Measurements from ENCODE around the gene CNDP2.

Gene CNDP2

DNA sequence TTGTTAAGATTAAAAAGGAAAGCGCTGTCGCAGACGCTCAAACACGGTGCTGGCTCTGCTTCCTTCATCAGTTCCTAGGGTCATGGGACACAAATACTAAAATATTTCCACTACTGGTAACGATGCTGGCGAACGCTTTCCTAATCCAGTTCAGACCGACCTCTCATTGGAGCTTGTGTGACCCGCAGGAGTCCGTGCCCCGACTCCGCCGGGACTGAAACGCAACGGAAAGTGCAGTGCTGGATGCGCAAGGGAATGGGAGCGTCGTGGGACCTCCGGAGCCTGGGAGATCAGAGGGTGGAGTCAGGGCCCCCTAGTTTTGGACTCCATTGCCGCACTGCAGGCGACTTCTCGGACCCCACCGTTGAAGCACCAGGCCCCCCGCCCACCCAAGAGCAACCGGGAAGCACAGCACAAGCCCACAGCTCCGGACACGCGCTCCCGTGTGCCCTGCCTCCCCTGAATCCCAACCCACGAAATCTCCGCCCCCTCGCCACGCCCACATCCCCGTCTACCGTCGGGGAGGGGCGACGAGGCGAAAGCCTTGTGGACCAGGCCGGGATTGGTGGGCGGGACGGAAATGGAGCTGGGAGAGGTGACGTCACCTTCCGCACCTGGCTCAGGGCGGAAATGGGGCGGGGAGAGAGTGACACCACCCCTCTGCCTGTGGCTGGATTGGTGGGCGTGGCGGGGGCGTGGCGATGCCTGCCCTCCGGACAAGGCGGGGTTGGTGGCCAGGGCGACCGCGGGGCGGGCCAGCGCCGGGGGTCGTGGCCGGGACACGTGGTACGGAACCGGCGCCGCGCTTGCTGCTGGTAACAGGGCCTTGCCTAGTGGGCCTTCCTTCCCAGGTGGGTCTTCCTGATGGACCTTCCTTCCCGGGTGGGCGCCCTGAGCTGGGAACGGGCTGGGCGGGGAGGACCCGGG, at the start of gene CNDP2:
Gene CNDP2, plus strand, starts transcription at position 783 of the 927 bp plus-strand sequence. CDS start 3,611 bp downstream, outside the sequence.
- peak; percentile 99 for DNase-seq

DNA sequence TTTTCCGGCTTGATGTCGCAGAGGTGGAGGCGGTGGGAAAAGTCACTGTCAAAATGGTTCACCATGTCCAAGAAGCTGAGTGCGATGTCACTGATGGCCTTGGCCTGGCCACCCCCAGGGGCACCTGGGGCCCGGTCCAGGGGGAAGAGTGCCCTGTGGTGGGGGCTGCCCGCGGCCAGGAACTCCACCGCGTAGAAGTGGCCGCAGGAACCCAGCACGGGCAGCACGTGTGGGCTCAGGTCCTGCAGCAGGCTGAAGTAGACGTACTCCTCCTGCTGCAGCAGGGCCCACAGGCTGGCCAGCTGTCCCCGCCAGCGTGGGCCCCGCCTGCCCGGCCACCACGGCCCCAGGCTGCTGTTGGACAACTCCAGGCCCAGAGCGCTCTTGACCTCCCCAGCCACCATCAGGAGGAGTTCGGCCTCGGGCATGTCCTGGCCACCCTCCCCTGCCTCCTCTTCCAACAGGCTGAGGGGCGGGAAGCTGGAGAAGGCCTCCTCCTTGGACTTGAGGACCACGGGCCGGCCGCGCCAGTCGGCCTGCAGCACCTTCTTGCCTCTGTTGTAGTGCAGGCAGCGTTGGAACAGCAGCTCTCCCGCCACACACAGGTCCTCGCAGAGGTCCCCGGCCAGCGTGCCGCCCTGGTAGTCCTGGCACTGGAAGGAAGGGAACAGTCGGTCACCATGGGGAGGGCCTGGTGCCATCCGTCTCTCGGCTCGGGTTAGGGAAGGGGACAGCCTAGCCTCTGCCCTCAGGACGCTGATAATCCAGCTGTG, 49.3 kb upstream of the CNDP2 start:
- no peak for DNase-seq

DNA sequence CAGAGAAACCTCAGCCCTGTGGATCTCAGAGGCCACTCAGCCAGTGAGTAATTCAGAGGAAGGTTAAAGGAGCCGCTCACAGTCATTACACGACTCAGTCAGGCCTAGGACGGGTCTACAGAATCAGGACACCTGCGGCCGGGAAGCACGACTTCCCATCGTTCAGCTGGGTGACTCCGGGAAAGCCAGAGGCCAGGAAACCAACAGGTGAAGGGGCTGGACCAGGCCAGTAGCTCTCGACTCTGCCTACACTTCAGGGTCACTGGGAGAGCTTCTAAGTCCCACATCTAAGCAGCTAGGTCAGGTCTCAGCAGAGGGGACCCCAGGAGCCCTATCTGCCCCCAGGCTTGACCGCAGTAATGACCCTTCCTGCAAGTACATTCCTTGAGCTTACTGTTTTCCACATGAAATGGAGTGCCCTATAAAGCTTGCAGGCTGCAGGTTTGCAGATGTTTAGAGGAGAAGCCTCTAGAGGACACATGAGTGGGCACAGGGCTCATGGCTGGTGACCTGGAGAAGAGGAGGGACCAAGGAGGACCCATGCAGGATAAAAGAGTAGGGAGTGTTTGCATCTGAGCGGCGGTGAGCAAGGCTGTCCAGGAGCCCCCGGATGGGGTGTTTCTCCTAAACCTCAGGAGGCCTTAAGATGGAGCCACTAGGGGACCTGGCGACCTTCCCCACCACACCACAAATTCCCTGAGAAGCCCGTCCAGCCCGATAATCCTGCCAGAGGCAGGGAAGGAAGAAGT, 48.6 kb upstream of the CNDP2 start:
- no peak for DNase-seq

DNA sequence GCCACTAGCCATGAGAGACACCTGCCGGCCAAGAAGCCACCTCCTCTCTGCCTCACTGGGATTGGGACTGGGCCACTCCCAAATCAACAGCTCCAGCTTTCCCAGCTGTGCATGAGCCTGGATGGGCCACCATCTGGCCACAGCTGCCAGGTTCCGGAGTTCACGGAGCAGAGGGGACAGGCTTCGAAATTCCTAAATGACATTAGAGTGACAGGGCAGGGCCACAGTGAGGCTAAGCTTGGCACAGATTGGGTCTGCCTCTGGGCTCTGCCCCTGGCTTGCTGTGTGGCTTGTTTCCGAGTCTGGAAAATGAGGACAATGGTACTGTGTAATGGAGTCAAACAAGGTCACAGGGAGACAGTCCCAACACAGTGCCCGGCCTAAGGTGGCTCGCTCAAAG, 45.5 kb upstream of the CNDP2 start:
- no peak for DNase-seq

DNA sequence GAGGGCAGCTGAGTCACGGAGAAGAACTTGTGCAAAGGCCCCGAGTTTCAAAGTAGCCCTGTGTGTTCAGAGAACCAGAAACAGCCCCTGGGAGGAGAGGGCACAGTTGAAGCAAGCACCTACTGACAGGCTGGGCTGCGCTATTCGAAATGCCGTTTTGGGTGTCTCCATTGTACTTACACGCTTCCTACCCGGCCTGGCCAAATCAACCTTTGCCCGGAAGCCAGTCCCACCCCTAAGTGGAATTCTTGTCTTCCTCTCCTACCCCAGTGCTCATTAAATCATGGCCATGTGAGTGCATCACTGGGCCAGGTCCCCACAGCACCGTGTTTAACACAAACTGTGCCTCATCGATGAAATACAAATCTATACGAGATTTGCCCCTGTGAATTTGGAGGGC, 45.0 kb upstream of the CNDP2 start:
- no peak for DNase-seq

DNA sequence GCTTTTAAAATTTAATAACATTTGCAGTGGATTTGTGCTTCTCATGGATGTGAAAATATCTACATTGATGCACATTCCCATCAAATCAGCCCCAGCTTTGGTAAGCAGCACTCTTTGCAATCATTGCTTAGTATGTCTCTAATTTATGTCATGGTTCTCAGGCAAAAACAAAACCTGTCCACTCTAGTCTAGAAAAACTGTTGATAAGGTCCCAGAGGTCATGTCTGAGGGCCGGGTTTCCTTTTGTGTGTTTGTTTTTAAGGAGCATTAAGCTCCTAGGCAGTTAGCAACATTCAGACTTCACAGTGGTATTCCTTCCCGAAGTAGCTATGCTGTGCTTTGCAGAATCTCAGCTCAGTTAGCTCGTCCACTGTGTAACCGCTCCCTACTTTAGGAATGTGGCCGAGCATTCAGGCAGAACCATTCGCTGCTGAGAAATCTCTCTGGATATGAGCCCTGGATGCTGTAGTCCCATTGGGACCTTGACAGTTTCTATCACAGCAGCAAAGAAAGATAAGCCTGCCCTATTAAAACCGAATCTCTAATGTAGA, 43.1 kb upstream of the CNDP2 start:
- DNase-seq: no peak

DNA sequence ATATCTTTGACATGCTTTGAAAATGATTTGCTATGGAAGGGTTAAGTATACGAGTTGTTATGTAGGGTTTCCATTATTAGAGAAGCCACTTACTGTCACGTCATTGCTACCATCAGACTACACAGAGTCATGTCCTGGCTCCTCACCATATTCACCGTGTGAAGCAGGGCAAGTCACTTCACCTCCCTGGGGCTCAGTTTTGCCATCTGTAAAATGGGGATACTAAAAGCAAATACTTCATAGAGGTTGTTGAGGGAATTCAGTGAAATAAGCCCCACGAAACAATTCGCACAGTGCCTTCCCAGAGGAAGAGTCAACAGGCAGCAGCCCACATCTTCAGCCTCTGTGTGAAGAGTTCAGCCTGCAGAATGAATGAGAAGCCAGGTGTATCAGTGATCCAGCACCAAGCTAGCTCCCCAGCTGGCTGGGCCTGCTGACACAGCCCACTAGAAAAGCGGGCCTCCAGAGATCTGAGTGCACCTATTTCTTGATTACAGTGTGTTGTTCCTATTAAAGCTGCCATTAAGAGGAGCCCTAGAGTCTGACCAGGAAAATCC, 42.4 kb upstream of the CNDP2 start:
- DNase-seq: no peak

DNA sequence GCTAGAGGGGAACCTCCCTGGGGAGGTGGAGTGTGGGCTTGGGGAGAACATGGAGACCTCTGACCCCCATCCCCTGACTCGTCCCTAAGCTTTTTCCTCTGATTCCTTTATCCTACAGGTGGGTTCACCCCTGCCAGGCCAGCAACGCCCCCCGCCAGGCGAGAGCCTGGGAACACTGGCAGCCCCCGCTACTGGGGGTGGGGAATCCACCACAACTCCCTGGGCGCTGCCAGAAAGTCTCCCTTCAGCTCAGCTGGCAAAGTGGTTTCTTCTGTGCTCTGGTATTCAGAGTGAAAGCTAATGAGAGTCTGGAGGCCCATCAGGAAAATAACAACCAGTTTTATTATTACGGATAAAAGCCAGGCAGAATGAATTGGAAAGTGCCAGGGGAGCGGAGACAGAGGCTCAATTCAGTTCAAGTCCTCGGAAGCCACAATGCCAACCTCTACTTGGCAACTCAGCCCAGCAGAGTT, 41.8 kb upstream of the CNDP2 start:
- DNase-seq: no peak

DNA sequence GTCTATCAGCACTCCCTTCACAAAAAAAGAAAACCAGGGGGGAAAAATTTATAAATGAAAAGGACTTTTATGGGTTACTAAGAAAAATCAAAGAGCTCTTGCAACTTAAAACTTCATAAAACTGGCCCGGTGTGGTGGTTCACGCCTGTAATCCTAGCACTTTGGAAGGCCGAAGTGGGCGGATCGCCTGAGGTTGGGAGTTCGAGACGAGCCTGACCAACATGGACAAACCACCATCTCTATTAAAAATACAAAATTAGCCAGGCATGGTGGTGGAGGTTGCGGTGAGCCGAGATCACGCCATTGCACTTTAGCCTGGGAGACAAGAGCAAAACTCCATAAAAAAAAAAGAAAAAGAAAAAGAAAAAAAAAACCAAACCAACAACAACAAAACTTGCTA, 40.8 kb upstream of the CNDP2 start:
- no peak for DNase-seq

DNA sequence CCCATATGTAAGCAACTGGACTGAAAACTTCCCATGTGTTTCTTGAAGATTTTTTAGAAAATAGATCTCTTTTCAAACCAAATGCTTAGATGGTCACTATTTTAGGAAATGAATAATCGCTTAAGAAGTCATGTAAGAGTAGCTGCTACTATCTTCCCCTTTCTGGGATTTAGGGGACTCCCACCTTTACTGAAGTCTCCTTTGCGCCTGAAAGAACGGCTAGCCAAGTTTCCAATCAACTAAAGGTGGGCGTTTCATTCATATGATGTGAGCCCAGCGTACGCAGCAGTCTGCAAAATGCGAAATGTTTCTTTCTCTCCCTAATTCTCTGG, 40.2 kb upstream of the CNDP2 start:
- no peak for DNase-seq

DNA sequence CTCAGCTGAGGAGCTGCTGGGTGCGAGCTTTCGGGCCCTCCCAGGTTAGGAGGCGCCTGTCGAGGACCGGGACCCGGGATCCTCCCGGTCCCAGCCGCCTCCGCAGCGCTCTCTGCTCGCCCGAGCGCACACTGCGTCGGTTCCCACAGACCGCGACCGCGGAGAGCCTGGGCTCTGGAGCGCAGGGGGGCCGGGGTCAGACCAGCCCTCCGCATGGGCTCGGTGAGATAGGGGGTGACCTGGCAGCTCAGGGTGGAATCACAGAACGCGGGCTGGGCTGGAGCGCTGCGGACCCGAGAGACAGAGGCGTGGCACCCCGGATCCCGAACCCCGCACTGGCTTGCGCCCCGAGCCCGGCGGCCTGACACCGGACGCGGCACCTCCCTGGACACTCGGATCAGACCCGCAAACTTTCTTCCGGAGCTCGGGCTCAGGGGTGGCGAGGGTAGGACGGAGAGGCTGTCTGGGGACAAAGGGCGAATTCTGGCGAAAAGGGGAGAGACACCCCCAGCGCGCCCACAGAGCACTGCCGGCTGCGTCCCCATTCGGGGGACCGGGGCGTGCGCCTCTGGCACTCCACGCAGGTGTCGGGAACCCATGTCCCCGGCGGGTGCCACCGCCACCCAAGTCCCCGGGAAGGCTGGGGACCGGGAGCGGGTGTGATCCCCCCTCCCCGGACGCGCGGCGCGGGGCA, 39.7 kb upstream of the CNDP2 start:
- no peak for DNase-seq

DNA sequence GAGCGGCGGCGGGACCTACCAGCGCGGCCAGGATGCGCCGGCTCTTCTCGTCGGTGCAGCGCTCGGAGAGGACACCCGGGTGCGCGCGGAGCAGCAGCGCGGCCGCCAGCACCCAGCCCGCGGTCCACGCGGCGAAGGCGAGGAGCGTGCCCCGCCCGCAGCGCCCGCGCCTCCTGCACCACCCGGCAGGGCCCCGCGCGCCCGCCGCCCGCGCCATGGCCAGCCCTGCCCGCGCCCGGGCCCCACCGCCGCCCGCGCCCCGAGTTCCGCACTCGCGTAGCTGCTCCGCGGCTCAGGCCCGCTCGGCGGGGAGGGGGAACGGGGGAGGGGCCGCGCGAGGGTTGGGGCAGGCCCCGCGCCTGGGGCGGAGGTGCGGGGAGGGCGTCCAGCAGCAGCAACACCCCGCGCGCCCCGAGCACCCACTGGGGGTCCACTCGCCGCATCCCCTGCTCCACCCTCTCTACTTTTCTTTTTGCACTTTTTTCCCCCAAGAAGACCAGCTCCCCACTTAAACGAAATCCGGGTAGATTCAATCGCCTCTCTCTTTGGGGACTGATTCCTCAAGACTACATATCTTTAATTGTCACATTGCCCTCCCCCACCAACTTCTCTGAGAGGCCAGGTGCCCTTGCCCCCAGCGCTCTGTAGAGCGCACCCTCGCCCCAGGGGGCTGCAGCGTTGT, 39.0 kb upstream of the CNDP2 start, which contains the start of gene DIPK1C:
Gene DIPK1C, minus strand, starts transcription at position 266 of the 682 bp plus-strand sequence. Its CDS starts 49 bp downstream, at position 217.
- DNase-seq: no peak

DNA sequence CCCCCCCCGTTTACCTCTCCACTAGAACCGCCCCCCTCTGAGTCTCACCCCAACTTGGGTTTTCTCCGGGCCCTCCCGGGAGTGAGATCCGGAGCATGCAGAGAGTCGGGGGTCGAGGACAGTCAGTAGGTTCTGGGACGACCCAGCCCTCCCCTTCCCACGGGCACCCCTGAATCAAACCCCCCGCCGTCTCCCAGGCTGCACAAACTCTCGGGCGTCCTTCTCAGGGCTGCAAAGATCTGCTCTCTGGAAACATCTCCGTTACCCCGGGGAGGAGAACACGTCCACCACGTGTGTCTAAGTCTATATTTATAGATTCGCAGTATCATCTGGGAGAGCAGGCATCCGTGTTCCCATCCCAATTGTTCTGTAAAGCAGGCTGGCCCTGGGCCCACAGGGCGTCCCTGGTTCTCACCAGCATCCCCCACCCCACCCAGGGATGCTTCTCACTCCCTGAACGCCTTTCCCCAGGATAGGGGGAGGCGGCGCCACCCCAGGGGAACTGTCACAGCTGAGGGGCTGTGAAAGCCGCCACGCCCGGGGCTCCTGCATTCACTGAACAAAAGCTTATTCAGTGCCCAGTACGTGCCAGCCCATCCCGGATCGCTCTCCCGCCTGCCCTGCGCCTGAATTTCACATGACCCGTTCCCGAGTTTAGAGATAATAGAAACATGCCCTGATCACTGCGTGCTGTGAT, 38.3 kb upstream of the CNDP2 start:
- no peak for DNase-seq

DNA sequence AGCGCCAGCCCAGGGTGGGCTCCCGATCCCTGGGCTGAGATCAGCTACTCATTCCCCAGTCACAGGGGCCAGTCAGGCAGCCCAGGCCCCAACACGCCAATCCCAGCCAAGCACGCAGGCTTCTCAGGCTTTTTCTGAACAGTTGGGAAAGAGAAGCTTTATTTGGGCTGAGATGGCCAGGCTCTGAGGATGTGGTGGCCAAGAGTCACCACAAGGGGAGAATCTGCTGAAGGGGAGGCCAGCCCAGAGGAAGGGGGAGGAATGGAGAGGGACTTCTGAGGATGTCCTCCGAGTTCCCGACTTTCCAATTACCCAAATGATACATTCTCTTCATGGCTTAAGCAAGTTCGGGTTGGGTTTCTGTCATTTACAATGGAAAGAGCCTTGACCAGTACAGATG, 36.3 kb upstream of the CNDP2 start:
- no peak for DNase-seq

DNA sequence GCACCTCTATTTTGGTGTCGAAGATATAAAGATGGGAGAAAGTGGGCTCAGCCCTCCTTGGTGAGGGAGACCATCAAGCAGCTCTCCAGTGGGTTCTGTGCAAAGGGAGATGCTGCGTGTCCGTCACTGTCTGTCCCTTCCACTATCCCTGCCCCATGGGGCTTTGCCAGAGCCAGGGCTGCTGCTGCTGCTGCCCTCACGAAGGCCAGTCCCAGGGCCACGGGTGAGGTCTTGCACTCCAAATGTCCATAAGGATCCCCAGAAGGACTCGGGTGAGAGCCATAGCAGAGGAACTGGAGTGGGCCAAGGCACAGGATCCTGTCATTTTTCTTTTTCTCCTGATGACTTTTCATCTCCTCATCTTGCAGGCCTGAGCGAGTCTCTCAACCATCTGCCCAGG, 35.3 kb upstream of the CNDP2 start:
- no peak for DNase-seq

DNA sequence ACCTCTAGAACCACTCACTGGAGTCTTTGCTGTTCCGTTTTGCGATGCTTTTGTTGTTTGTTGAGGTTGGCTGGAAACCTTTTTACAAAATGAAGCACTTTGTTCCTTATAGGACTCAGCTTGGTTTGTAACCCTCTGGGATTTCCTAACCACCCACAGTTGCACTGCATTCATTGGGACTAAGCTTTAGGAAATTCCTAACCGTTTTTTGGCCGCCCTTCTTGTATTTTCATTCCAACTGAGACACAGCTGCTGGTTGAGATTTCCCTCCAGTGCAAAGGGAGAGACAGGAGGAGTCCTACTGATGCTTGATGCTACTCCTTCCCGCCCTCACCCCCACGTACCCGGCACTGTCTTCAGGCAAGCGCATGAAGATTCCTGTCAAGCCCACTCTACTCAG, 32.9 kb upstream of the CNDP2 start:
- no peak for DNase-seq

DNA sequence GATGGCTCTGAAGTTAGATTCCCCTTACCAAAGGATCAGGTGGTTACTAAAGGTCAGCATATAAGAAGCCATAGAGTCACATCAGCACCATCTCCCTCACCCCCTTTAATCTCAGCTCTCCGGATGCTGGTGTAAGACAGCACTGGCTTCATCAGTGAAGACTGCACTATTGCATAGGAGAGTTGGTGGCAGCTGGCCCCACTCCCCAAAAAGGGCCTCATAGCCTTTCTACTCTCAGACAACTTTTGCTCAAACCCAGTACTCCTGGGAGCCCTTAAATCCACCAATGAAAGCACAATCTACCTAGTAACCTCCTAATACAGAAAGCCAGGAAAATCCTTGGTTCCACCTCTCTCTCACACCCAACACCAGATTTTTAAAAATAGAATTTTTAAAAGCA, 32.2 kb upstream of the CNDP2 start:
- no peak for DNase-seq

DNA sequence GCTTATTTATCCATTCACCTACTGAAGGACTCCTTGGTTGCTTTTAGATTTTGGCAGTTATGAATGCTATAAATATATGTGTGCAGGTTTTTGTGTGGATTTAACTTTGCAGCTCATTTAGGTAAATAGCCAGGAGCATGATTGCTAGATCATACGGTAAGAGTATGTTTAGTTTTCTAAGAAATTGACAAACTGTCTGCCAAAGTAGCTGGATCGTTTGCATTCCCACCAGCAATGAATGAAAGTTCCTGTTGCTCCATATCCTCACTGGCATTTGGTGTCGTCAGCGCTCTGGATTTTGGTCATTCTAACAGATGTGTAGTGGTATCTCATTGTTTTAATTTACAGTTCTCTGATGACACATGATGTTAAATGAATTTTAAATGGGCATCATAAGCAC, 30.4 kb upstream of the CNDP2 start:
- DNase-seq: no peak

DNA sequence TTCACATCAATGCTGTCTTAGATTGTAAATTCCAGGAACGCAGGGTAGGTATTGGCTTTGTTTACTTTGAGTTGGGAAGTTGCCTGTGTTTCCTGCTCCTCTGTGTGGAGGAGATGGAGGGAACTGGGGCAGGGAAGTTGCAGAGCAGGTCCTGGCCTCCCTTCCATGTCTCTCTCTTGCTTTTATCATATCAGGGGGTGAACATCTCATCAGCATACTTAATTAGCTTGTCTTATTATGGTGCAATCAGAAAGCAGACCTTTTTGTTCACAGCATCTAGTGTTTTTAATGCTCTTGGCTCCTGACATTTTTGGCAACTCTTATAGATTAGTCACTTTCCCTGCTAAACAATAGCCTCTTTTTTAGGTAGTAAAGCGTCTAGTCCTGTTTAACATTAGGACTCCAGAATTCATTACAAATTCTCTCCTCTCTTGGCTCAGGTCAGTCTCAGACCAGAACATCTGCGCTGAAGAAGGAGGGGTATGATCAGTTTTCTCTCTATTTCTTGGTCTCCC, 27.6 kb upstream of the CNDP2 start:
- no peak for DNase-seq

DNA sequence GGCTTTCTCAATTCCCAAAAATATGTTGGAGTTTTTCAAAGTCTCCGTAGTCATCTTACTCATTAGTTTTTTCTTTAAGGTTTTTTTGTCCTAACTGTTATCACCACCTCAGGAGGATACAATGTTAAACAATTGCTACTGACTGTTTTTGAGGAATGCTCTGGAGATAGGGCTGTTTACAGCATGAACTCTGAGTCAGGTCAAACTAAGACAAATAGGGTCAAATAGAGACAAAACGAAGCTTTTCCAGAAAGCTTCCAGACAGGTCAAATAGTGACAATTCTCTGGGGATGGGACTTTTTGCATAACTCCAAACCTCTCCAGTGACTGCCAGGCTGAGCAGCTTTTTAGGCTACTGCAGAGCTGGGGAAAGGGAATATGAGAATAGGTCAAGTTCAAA, 23.9 kb upstream of the CNDP2 start:
- DNase-seq: no peak
